H1 (cell line): ENCODE data around the gene VAMP2. TPM values are rescaled to one million over a fixed set of nuclear protein-coding genes. Genes with fewer than 3 reads are reported as not detected.

ENCODE experiments used
- CTCF ChIA-PET: fragments of 300-600 bp; sonication (Branson Sonifier 250); formaldehyde crosslinking; loops from one replicate; lab custom pipeline; 2021; ENCODE audit not compliant: partially characterized antibody; lab: Charles Lee
- POLR2A ChIA-PET: fragments of 300-600 bp; sonication (Branson Sonifier 250); formaldehyde crosslinking; loops from one replicate; lab custom pipeline; 2021; ENCODE audit warnings: inconsistent platforms; ENCODE audit not compliant: partially characterized antibody; lab: Charles Lee
- DNase-seq, 2 experiments: peaks; one replicate each; pipeline versions ENCODE4 v3.0.0 to v3.0.0-alpha.2; 2010 to 2022; ENCODE audit warnings: low spot score in 2 of 2, low read depth in 1 of 2, mixed read lengths in 1 of 2
- FAIRE-seq: peaks from 2 replicates; lab custom pipeline; 2011; peaks lifted over from hg19 to GRCh38; lab: Jason Lieb, UNC
- H2AFZ ChIP-seq: 2 replicates; pipeline ENCODE4 v1.8.1; 2012; ENCODE audit warnings: low read length, inconsistent platforms
- H2AK5ac ChIP-seq: 2 replicates; pipeline ENCODE4 v1.6.1; 2013; ENCODE audit warnings: low read depth, low read length
- H2BK120ac ChIP-seq: replicated peaks from 2 replicates; pipeline ENCODE3; 2013; ENCODE audit warnings: low read depth, low read length, inconsistent platforms
- H2BK12ac ChIP-seq: 2 replicates; pipeline ENCODE4 v1.6.1; 2013; ENCODE audit warnings: low read depth, low read length
- H2BK15ac ChIP-seq: 2 replicates; pipeline ENCODE4 v1.6.1; 2013; ENCODE audit warnings: low read length
- H2BK20ac ChIP-seq: 2 replicates; pipeline ENCODE4 v1.6.1; 2013; ENCODE audit warnings: low read length
- H2BK5ac ChIP-seq: 2 replicates; pipeline ENCODE4 v1.6.1; 2013; ENCODE audit warnings: low read depth, low read length
- H3K14ac ChIP-seq: 2 replicates; pipeline ENCODE4 v1.6.1; 2013; ENCODE audit warnings: inconsistent platforms; ENCODE audit not compliant: insufficient read length
- H3K18ac ChIP-seq: 2 replicates; pipeline ENCODE4 v1.6.1; 2013; ENCODE audit warnings: low read length; ENCODE audit errors: extremely low read depth
- H3K23ac ChIP-seq: 2 replicates; pipeline ENCODE4 v1.6.1; 2013; ENCODE audit warnings: inconsistent platforms; ENCODE audit not compliant: insufficient read length
- H3K23me2 ChIP-seq: 2 replicates; pipeline ENCODE4 v1.6.1; 2013; ENCODE audit warnings: low read depth, low read length
- H3K27ac ChIP-seq: 2 replicates; pipeline ENCODE4 v1.6.1; 2011; ENCODE audit warnings: low read depth, low read length, inconsistent platforms
- H3K27me3 ChIP-seq, 4 experiments: replicated peaks in 1 of 4; 1 replicate in 1 of 4; 2 replicates in 3 of 4; pipeline versions ENCODE4 v1.6.1 to v1.8.1; 2011 to 2013; ENCODE audit warnings: low read length in 3 of 4, mild to moderate bottlenecking in 3 of 4, inconsistent platforms in 2 of 4, mixed read lengths in 2 of 4, moderate library complexity in 1 of 4; ENCODE audit not compliant: control insufficient read depth in 3 of 4, insufficient read depth in 3 of 4; ENCODE audit errors: extremely low read depth in 1 of 4
- H3K36me3 ChIP-seq, 4 experiments: 2 replicates each; pipeline versions ENCODE4 v1.6.1 to v1.8.1; 2011 to 2013; ENCODE audit warnings: mild to moderate bottlenecking in 4 of 4, low read length in 3 of 4, moderate library complexity in 2 of 4, control low read depth in 1 of 4, inconsistent platforms in 1 of 4; ENCODE audit not compliant: insufficient read depth in 4 of 4, control insufficient read depth in 2 of 4
- H3K4ac ChIP-seq: replicated peaks from 2 replicates; pipeline ENCODE3; 2013; ENCODE audit warnings: low read length, low read depth, mixed read lengths, inconsistent platforms; ENCODE audit not compliant: insufficient read length
- H3K4me1 ChIP-seq, 4 experiments: replicated peaks in 1 of 4; 1 replicate in 1 of 4; 2 replicates in 3 of 4; pipeline versions ENCODE4 v1.6.1 to v1.8.1; 2011 to 2013; ENCODE audit warnings: low read length in 3 of 4, inconsistent platforms in 2 of 4, mixed read lengths in 1 of 4; ENCODE audit not compliant: insufficient read depth in 4 of 4, control insufficient read depth in 3 of 4
- H3K4me2 ChIP-seq, 2 experiments: 2 replicates each; pipeline versions ENCODE4 v1.6.1 to v1.8.1; 2011 to 2013; ENCODE audit warnings: low read depth in 2 of 2, low read length in 2 of 2, control low read depth in 1 of 2, inconsistent platforms in 1 of 2, mild to moderate bottlenecking in 1 of 2; ENCODE audit not compliant: insufficient read depth in 1 of 2
- H3K4me3 ChIP-seq, 4 experiments: fragments of 200-600, 300-600 bp in 1 of 4; sonication (generic), shearing (Covaris generic), sonication (Bioruptor Twin) in 1 of 4; 2 replicates each; pipeline versions ENCODE4 v1.5.1 to v1.8.1; 2011 to 2016; ENCODE audit warnings: low read length in 4 of 4, low read depth in 3 of 4, control low read depth in 2 of 4, inconsistent platforms in 2 of 4, mild to moderate bottlenecking in 2 of 4, mixed read lengths in 1 of 4, moderate library complexity in 1 of 4; ENCODE audit not compliant: insufficient read depth in 2 of 4; ENCODE audit errors: extremely low read depth in 1 of 4
- H3K56ac ChIP-seq: replicated peaks from 2 replicates; pipeline ENCODE3; 2013; ENCODE audit warnings: low read depth, mild to moderate bottlenecking, mixed read lengths, low read length, inconsistent platforms; ENCODE audit not compliant: insufficient read length
- H3K79me1 ChIP-seq: 2 replicates; pipeline ENCODE4 v1.6.1; 2013; ENCODE audit warnings: low read depth, low read length, control low read depth
- H3K79me2 ChIP-seq, 2 experiments: 2 replicates each; pipeline versions ENCODE4 v1.6.1 to v1.8.1; 2012 to 2013; ENCODE audit warnings: low read length in 2 of 2, mild to moderate bottlenecking in 2 of 2, inconsistent platforms in 1 of 2; ENCODE audit not compliant: insufficient read depth in 2 of 2, control insufficient read depth in 1 of 2
- H3K9ac ChIP-seq, 4 experiments: replicated peaks in 1 of 4; 1 replicate in 1 of 4; 2 replicates in 3 of 4; pipeline versions ENCODE4 v1.6.1 to v1.8.1; 2011 to 2013; ENCODE audit warnings: low read depth in 3 of 4, low read length in 3 of 4, control low read depth in 2 of 4, mild to moderate bottlenecking in 2 of 4, moderate library complexity in 2 of 4, inconsistent platforms in 1 of 4; ENCODE audit errors: extremely low read depth in 1 of 4
- H3K9me3 ChIP-seq, 2 experiments: 2 replicates each; pipeline versions ENCODE4 v1.6.1 to v1.8.1; 2012 to 2013; ENCODE audit warnings: mild to moderate bottlenecking in 2 of 2, moderate library complexity in 2 of 2, control low read depth in 1 of 2, inconsistent platforms in 1 of 2, low read depth in 1 of 2, low read length in 1 of 2, mixed read lengths in 1 of 2; ENCODE audit not compliant: insufficient read depth in 2 of 2
- H4K20me1 ChIP-seq, 2 experiments: replicated peaks in 1 of 2; 2 replicates each; pipeline versions ENCODE3 to v1.8.1; 2011 to 2013; ENCODE audit warnings: inconsistent platforms in 2 of 2, low read length in 2 of 2, mild to moderate bottlenecking in 1 of 2; ENCODE audit not compliant: insufficient read depth in 2 of 2, control insufficient read depth in 1 of 2
- H4K5ac ChIP-seq: 2 replicates; pipeline ENCODE4 v1.6.1; 2013; ENCODE audit warnings: low read length, low read depth, mixed read lengths, inconsistent platforms; ENCODE audit not compliant: insufficient read length
- H4K8ac ChIP-seq: 2 replicates; pipeline ENCODE4 v1.8.0; 2013; ENCODE audit warnings: mild to moderate bottlenecking, moderate library complexity, low read length, inconsistent platforms; ENCODE audit not compliant: insufficient read depth; ENCODE audit errors: extremely low read depth
- H4K91ac ChIP-seq: replicated peaks from 2 replicates; pipeline ENCODE3; 2013; ENCODE audit warnings: low read length, mixed read lengths, inconsistent platforms; ENCODE audit not compliant: insufficient read length
- BACH1 ChIP-seq: IDR thresholded peaks from 2 replicates; pipeline ENCODE4 v1.6.1; 2012; ENCODE audit warnings: low read length, improper control_type of control experiment
- CBX5 ChIP-seq: fragments of 300-800, 300-1000 bp; sonication (generic); IDR thresholded peaks from 2 replicates; pipeline ENCODE4 v1.7.1; 2016; ENCODE audit warnings: antibody characterized with exemption, low read length, low read depth
- EZH2 ChIP-seq: fragments of 200-600 bp; sonication (generic); IDR thresholded peaks from 2 replicates; pipeline ENCODE4 v1.7.1; 2012; ENCODE audit warnings: low read depth, mild to moderate bottlenecking, moderate library complexity, low read length, inconsistent platforms; ENCODE audit not compliant: severe bottlenecking
- JUND ChIP-seq: IDR thresholded peaks from 2 replicates; pipeline ENCODE4 v1.6.1; 2011; ENCODE audit warnings: mild to moderate bottlenecking, improper control_type of control experiment, low read length
- KDM1A ChIP-seq: fragments of 200-600, 300-600 bp; sonication (generic); IDR thresholded peaks from 2 replicates; pipeline ENCODE4 v1.7.1; 2016; ENCODE audit warnings: mild to moderate bottlenecking, low read length, borderline replicate concordance
- NANOG ChIP-seq: IDR thresholded peaks from 2 replicates; pipeline ENCODE4 v1.6.1; 2011; ENCODE audit warnings: low read length, low read depth, mild to moderate bottlenecking, inconsistent platforms; ENCODE audit not compliant: insufficient read depth, poor library complexity, severe bottlenecking
- RXRA ChIP-seq: IDR thresholded peaks from 2 replicates; pipeline ENCODE4 v1.6.1; 2011; ENCODE audit warnings: low read depth, mild to moderate bottlenecking, low read length, moderate library complexity; ENCODE audit not compliant: insufficient read depth
- SP1 ChIP-seq: IDR thresholded peaks from 2 replicates; pipeline ENCODE4 v1.6.1; 2011; ENCODE audit warnings: low read depth, low read length
- SP4 ChIP-seq: IDR thresholded peaks from 2 replicates; pipeline ENCODE4 v1.6.1; 2012; ENCODE audit warnings: low read length, inconsistent platforms
- SRF ChIP-seq: IDR thresholded peaks from 2 replicates; pipeline ENCODE4 v1.6.1; 2011; ENCODE audit warnings: mild to moderate bottlenecking, low read depth, low read length, moderate library complexity
- TAF7 ChIP-seq: optimal IDR thresholded peaks from 2 replicates; pipeline ENCODE3; 2011; ENCODE audit warnings: low read depth, mild to moderate bottlenecking, inconsistent platforms, low read length, moderate library complexity, borderline replicate concordance
- WGBS, 2 experiments: shearing (Covaris generic) in 1 of 2; methylation state at CpG; one replicate each; pipeline versions ENCODE4 v1.1.6 to v1.1.7; 2013 to 2015; ENCODE audit warnings: low lambda C conversion rate in 2 of 2, mixed read lengths in 2 of 2, inconsistent platforms in 1 of 2, low coverage in 1 of 2, missing lambda C conversion rate in 1 of 2; ENCODE audit not compliant: insufficient replicate concordance in 2 of 2, insufficient coverage in 1 of 2, insufficient read length in 1 of 2; ENCODE audit errors: extremely low coverage in 1 of 2, missing lambda C conversion rate in 1 of 2; 5-methylcytosine and 5-hydroxymethylcytosine counted together
- polyA plus RNA-seq, 7 experiments: library from polyadenylated mRNA; depleted of rRNA in 3 of 7; stranded (reverse) in 5 of 7; unstranded in 2 of 7; fragments of >200 nt in 5 of 7; fragments of 200-250 nt in 2 of 7; gene quantifications; 1 replicate in 5 of 7; 2 replicates in 1 of 7; 4 replicates in 1 of 7; pipeline versions ENCODE4 v1.2.1 to v1.2.3, GENCODE V29; 2011 to 2013; ENCODE audit warnings: missing spikeins in 2 of 7, mixed read lengths in 2 of 7
- total RNA-seq: library from RNA; stranded (reverse); fragmentation: NEBNext Ultra II Directional; extraction: Animal tissue kit (Norgen Biotek cat#: 25700); gene quantifications from 2 replicates; pipeline ENCODE4 v1.2.1, GENCODE V29; 2021

The VAMP2 gene
- total and polyA plus RNA-seq, 2 of the 8 experiments (the other 6 are each of a cell fraction or from before 2014, with no cell fraction given): 19.3 to 20.5 TPM

GRCh38 chr17:8119581-8120519 is 42.9 kb downstream of the VAMP2 start:
- H3K14ac ChIP-seq: no peak overlapping the region
- H3K23me2 ChIP-seq: peaks cover 38% of the 10 kb centered on the region
- H3K36me3 ChIP-seq: no peaks in the 10 kb centered on the region
- POLR2A ChIA-PET: interaction anchor here (0.6 to 7.6 kb wide), 18 partner anchors 14 to 263 kb away, joined by 3 to 49 read pairs (median 4); partner anchors contain the start of genes AURKB, NAA38, PFAS and TMEM107
- CTCF ChIA-PET: interaction anchor here (0.6 to 23.3 kb wide), 32 partner anchors 7 to 1102 kb away, joined by 3 to 501 read pairs (median 4); partner anchors contain the start of genes ALOX12B, BORCS6, SLC25A35 and VAMP2
- H2BK120ac ChIP-seq: no peak overlapping the region
- H2BK5ac ChIP-seq: peak overlapping the region; percentile 28; the same call in 1 of the 2 replicates
- no peak overlapping the region for H2AK5ac ChIP-seq
- peak; percentile 90 to 98 for DNase-seq
- H3K9ac ChIP-seq: peak overlapping the region in 2 of 4 experiments; percentile 40 to 67; a peak in 2 of 7 replicates
- H2AFZ ChIP-seq: 0 out of 2 replicates have a peak overlapping the region, but pooled peaks have one; percentile 61
- H3K27me3 ChIP-seq: peaks cover 36 to 64% (median 57%) of the 10 kb centered on the region in 4 experiments
- peak overlapping the region; percentile 88 to 100 for H3K4me2 ChIP-seq
- H3K56ac ChIP-seq: no peak overlapping the region
- H2BK12ac ChIP-seq: no peak overlapping the region
- H3K18ac ChIP-seq: no peak overlapping the region
- FAIRE-seq: peak; percentile 89
- H2BK20ac ChIP-seq: no peak overlapping the region
- no peaks in the 10 kb centered on the region for H3K79me2 ChIP-seq
- no peak overlapping the region for H4K8ac ChIP-seq
- H3K23ac ChIP-seq: no peak overlapping the region
- peaks cover 5 to 6% of the 10 kb centered on the region in 2 experiments for H4K20me1 ChIP-seq
- H2BK15ac ChIP-seq: no peak overlapping the region
- WGBS, 2 experiments: 1% methylated on average over 28 of the region's 28 CpGs; no CpG with 5 or more reads in 1 of the 2 experiments
- H3K27ac ChIP-seq: no peak overlapping the region
- H3K9me3 ChIP-seq: no peaks in the 10 kb centered on the region
- H3K79me1 ChIP-seq: no peaks in the 10 kb centered on the region
- no peak overlapping the region for H4K5ac ChIP-seq
- H3K4me1 ChIP-seq: peaks cover 0 to 19% (median 10%) of the 10 kb centered on the region in 4 experiments; a peak in 6 of 7 replicates
- no peak overlapping the region for H3K4ac ChIP-seq
- no peak overlapping the region for H4K91ac ChIP-seq
- H3K4me3 ChIP-seq: peak overlapping the region; percentile 81 to 89 (median 82)
- TF ChIP-seq NANOG: peak; percentile 39
- no peak for TF ChIP-seq CBX5
- no peak; the same call in 1 of the 2 replicates for TF ChIP-seq BACH1
- no peak for TF ChIP-seq RXRA
- TF ChIP-seq EZH2: no peak
- peak; percentile 19; the same call in 1 of the 2 replicates for TF ChIP-seq SP4
- TF ChIP-seq SRF: no peak
- peak; percentile 77 for TF ChIP-seq TAF7
- TF ChIP-seq SP1: 0 out of 2 replicates have a peak, but pooled peaks have one; percentile 13
- TF ChIP-seq JUND: no peak
- TF ChIP-seq KDM1A: no peak
